Upper lobe of left lung (tissue), 4 donors: ENCODE measurements around the gene TSPEAR.

ENCODE experiments used
- CTCF ChIP-seq, 6 experiments: fragments of 450-650 bp in 4 of 6; fragments of 200-600 bp in 2 of 6; sonication (generic) in 2 of 6; IDR thresholded peaks; one replicate each; pipeline ENCODE4 v1.5.1; 2016 to 2019; ENCODE audit warnings: antibody characterized with exemption in 6 of 6
- POLR2AphosphoS5 ChIP-seq, 2 donors: sonication (generic); formaldehyde crosslinking; IDR thresholded peaks; one replicate each; pipeline ENCODE4 v1.5.1; 2017; ENCODE audit warnings: antibody characterized with exemption in 2 of 2

GRCh38 chr21:44548922-44549321 is 162.4 kb downstream of the TSPEAR start:
- TF ChIP-seq CTCF (IDR thresholded peaks at IDR 0.05): no peak
- no peak for TF ChIP-seq POLR2AphosphoS5 (IDR thresholded peaks at IDR 0.05)
